GM12878 (cell line): ENCODE data around the gene ADRA2B. TPM values are rescaled to one million over a fixed set of nuclear protein-coding genes. Genes with fewer than 3 reads are reported as not detected.
A peak's percentile ranks its signal among the peaks of the same experiment; 100 is the strongest.

Experiments
- ASH2L ChIP-seq: fragments of 300-600, 200-600 bp; sonication (generic); IDR thresholded peaks from 2 replicates; pipeline ENCODE4 v1.6.1; 2017; ENCODE audit warnings: low read depth, mild to moderate bottlenecking, borderline replicate concordance
- CTCF ChIP-seq, 3 experiments: IDR thresholded peaks in 2 of 3; conservative IDR thresholded peaks in 1 of 3; 2 replicates each; pipeline ENCODE4 v1.5.1; 2011; ENCODE audit warnings: low read depth in 3 of 3, low read length in 3 of 3, mild to moderate bottlenecking in 3 of 3, control low read depth in 2 of 3, moderate library complexity in 2 of 3, inconsistent platforms in 1 of 3, mixed read lengths in 1 of 3; ENCODE audit not compliant: control insufficient read depth in 2 of 3, insufficient read depth in 1 of 3; ENCODE audit errors: extremely low read depth in 1 of 3
- EP300 ChIP-seq, 2 experiments: fragments of 150-350 bp in 1 of 2; IDR thresholded peaks; 2 replicates each; pipeline ENCODE4 v1.6.1; 2011 to 2012; ENCODE audit warnings: low read depth in 2 of 2, low read length in 2 of 2, borderline replicate concordance in 1 of 2, improper control_type of control experiment in 1 of 2, inconsistent platforms in 1 of 2; ENCODE audit not compliant: control insufficient read depth in 1 of 2
- ESRRA ChIP-seq: IDR thresholded peaks from 2 replicates; pipeline ENCODE4 v1.6.1; 2012; ENCODE audit warnings: mild to moderate bottlenecking, low read length, improper control_type of control experiment
- IRF4 ChIP-seq: IDR thresholded peaks from 2 replicates; pipeline ENCODE4 v1.6.1; 2011; ENCODE audit warnings: low read depth, low read length
- IRF5 ChIP-seq: fragments of 450-650 bp; IDR thresholded peaks from 2 replicates; pipeline ENCODE4 v1.6.1; 2017; ENCODE audit warnings: borderline replicate concordance
- JUND ChIP-seq: IDR thresholded peaks from 2 replicates; pipeline ENCODE4 v1.6.1; 2012; ENCODE audit warnings: low read depth, mild to moderate bottlenecking, low read length, improper control_type of control experiment, moderate library complexity
- KLF5 ChIP-seq: fragments of 450-650 bp; IDR thresholded peaks from 2 replicates; pipeline ENCODE4 v1.6.1; 2014; ENCODE audit warnings: mild to moderate bottlenecking; ENCODE audit not compliant: partially characterized antibody
- NBN ChIP-seq: fragments of 450-650 bp; IDR thresholded peaks from 2 replicates; pipeline ENCODE4 v1.6.1; 2016
- NR2F1 ChIP-seq: fragments of 450-650 bp; conservative IDR thresholded peaks from 2 replicates; pipeline ENCODE4 v1.6.1; 2017; ENCODE audit warnings: mild to moderate bottlenecking
- PKNOX1 ChIP-seq: fragments of 450-650 bp; IDR thresholded peaks from 2 replicates; pipeline ENCODE4 v1.6.1; 2016; ENCODE audit warnings: mild to moderate bottlenecking
- POLR2AphosphoS2 ChIP-seq: IDR thresholded peaks from 2 replicates; pipeline ENCODE4 v1.6.1; 2011; ENCODE audit warnings: low read depth, mild to moderate bottlenecking, low read length, improper control_type of control experiment, moderate library complexity
- RB1 ChIP-seq: fragments of 450-650 bp; formaldehyde crosslinking; IDR thresholded peaks from 2 replicates; pipeline ENCODE4 v1.6.1; 2017; ENCODE audit warnings: mild to moderate bottlenecking, borderline replicate concordance
- RELA ChIP-seq: fragments of 450-650 bp; IDR thresholded peaks from 2 replicates; pipeline ENCODE4 v1.8.0; 2014; ENCODE audit warnings: borderline replicate concordance; ENCODE audit not compliant: partially characterized antibody
- SMC3 ChIP-seq: IDR thresholded peaks from 2 replicates; pipeline ENCODE4 v1.6.1; 2011; ENCODE audit warnings: low read length, improper control_type of control experiment, borderline replicate concordance
- SP1 ChIP-seq: IDR thresholded peaks from one replicate; pipeline ENCODE4 v1.6.1; 2011; ENCODE audit warnings: low read depth, low read length
- SREBF1 ChIP-seq: IDR thresholded peaks from 2 replicates; pipeline ENCODE4 v1.6.1; 2012; ENCODE audit warnings: mild to moderate bottlenecking, low read length
- TAF1 ChIP-seq: IDR thresholded peaks from 2 replicates; pipeline ENCODE4 v1.6.1; 2011; ENCODE audit warnings: mild to moderate bottlenecking, low read depth, low read length, borderline replicate concordance
- TBL1XR1 ChIP-seq: IDR thresholded peaks from 2 replicates; pipeline ENCODE4 v1.6.1; 2012; ENCODE audit warnings: low read depth, low read length, improper control_type of control experiment
- YY1 ChIP-seq: IDR thresholded peaks from 2 replicates; pipeline ENCODE4 v1.6.1; 2011; ENCODE audit warnings: low read depth, mild to moderate bottlenecking, low read length
- ZBED1 ChIP-seq: IDR thresholded peaks from 2 replicates; pipeline ENCODE4 v1.6.1; 2016; ENCODE audit warnings: borderline replicate concordance
- ZBTB11 ChIP-seq: fragments of 450-650 bp; formaldehyde crosslinking; IDR thresholded peaks from 2 replicates; pipeline ENCODE4 v1.5.0; 2022; ENCODE audit warnings: mild to moderate bottlenecking, missing genetic modification characterization
- polyA plus RNA-seq, 11 experiments: library from polyadenylated mRNA; depleted of rRNA in 4 of 11; unstranded in 6 of 11; stranded (reverse) in 5 of 11; fragments of >200 nt; fragmentation: Nextera tagmentation in 4 of 11; fragmentation: Illumina TruSeq in 1 of 11; extraction: Ambion mirVana in 4 of 11; extraction: Trizol in 1 of 11; gene quantifications; 1 replicate in 1 of 11; 2 replicates in 10 of 11; pipeline versions ENCODE4 v1.2.1 to v1.2.3, GENCODE V29; 2011 to 2016; ENCODE audit warnings: inconsistent platforms in 2 of 11, missing spikeins in 2 of 11, low read depth in 1 of 11
- total RNA-seq, 4 experiments: library from RNA; depleted of rRNA in 3 of 4; stranded (reverse); fragments of >200 nt in 3 of 4; fragmentation: Illumina TruSeq in 1 of 4; extraction: Trizol in 1 of 4; gene quantifications; 2 replicates each; pipeline versions ENCODE4 v1.2.1 to v1.2.3, GENCODE V29; 2013 to 2021

Gene ADRA2B
- total and polyA plus RNA-seq, 10 of the 15 experiments (the other 5 are each of a cell fraction or from before 2014, with no cell fraction given): 0.01 to 0.10 (median 0.04) TPM; not detected in 6

- TF ChIP-seq CTCF (IDR thresholded peaks at IDR 0.05 in 2 of 3, conservative IDR thresholded peaks at IDR 0.05 in 1 of 3; ENCODE audit: control insufficient read depth in 2 of 3, extremely low read depth in 1 of 3, insufficient read depth in 1 of 3, low read depth in 3 of 3, low read length in 3 of 3) (no peak), ESRRA (peak; percentile 61; the same call in 1 of the 2 replicates), RELA (peak; percentile 98), POLR2AphosphoS2 (peak; percentile 80), SP1 (peak; percentile 93), ZBTB11 (CRISPR knock-in tag) (no peak), KLF5 (peak; percentile 67), TAF1 (peak; percentile 41; the same call in 1 of the 2 replicates), YY1 (peak; percentile 59; the same call in 1 of the 2 replicates), ZBED1 (peak; percentile 80; the same call in 1 of the 2 replicates), ASH2L (no peak), IRF5 (no peak), SMC3 (peak; percentile 1; the same call in 1 of the 2 replicates), RB1 (peak; percentile 18; the same call in 1 of the 2 replicates), PKNOX1 (peak; percentile 87), NR2F1 (peak; percentile 67), IRF4 (peak; percentile 76), NBN (peak; percentile 94), SREBF1 (peak; percentile 30; the same call in 1 of the 2 replicates), TBL1XR1 (peak; percentile 92), EP300 (IDR thresholded peaks at IDR 0.05; ENCODE audit: borderline replicate concordance in 1 of 2, control insufficient read depth in 1 of 2, low read depth in 2 of 2, low read length in 2 of 2) (peak; percentile 87 to 93), JUND (no peak)
These were observed 29.9 kb upstream of the ADRA2B start (continued) for GRCh38 chr2:96146153-96146880.
